K562 treated with DMSO at 1 percent for 24 hours (cell line): Measurements from ENCODE around the gene PEDS1. TPM values are rescaled to one million over a fixed set of nuclear protein-coding genes. Genes with fewer than 3 reads are reported as not detected.

Source experiments
- total RNA-seq: library from RNA; unstranded; fragments of 300-600 nt; gene quantifications from 2 replicates; pipeline ENCODE4 v1.2.3, GENCODE V29; 2022; ENCODE audit warnings: low read depth; ENCODE audit not compliant: insufficient read depth

Gene PEDS1
- total RNA-seq = 47.9 and 51.0 TPM in 2 replicates

GRCh38 chr20:50153500-50154377 is at the start of gene PEDS1:
PEDS1 (minus strand) TSS chr20:50153723; CDS start chr20:50153637, 86 bp downstream.

GRCh38 chr20:50190251-50191064 is 36.9 kb upstream of the PEDS1 start, which contains the start of gene CEBPB:
CEBPB (plus strand) TSS chr20:50190830; CDS start chr20:50191034, 204 bp downstream.

GRCh38 chr20:50112512-50113419 is 40.8 kb downstream of the PEDS1 start, which contains the start of gene UBE2V1:
UBE2V1 (minus strand) TSS chr20:50113150; CDS start chr20:50113128, 22 bp downstream.

Other genes with a start within 250 kb of the PEDS1 start
- gene SPATA2, start 238.2 kb downstream of the PEDS1 start, total RNA-seq = 8.2 and 9.5 TPM in 2 replicates
- 164 and 182 TPM in 2 replicates for gene RNF114, start 217.3 kb downstream of the PEDS1 start, total RNA-seq
- gene SNAI1, start 170.7 kb downstream of the PEDS1 start, total RNA-seq = 18.1 and 18.5 TPM in 2 replicates
- 112 and 115 TPM in 2 replicates for gene UBE2V1, start 40.6 kb downstream of the PEDS1 start, total RNA-seq
- gene CEBPB, start 37.1 kb upstream of the PEDS1 start, total RNA-seq = 274 and 309 TPM in 2 replicates